Measurements from ENCODE around the gene UTP4. TPM values are rescaled to one million over a fixed set of nuclear protein-coding genes. Genes with fewer than 3 reads are reported as not detected.

Gene UTP4
- polyA plus RNA-seq, 1 experiment = 54.2 TPM

GRCh38 chr16:69209735-69210134 is 77.3 kb downstream of the UTP4 start:
- no peak for TF ChIP-seq CTCF (IDR thresholded peaks at IDR 0.05; ENCODE audit: low read depth, low read length)
- H3K4me3 ChIP-seq (ENCODE audit: low read depth, low read length) = no peak overlapping the region
- no peak overlapping the region for H3K27ac ChIP-seq (ENCODE audit: low read depth, low read length)
- H3K27me3 ChIP-seq (ENCODE audit: control insufficient read depth, insufficient read depth, low read length) = no peaks in the 10 kb centered on the region
- DNase-seq (ENCODE audit: low read depth, low spot score) = no peak
- CTCF ChIA-PET = interaction anchor here (0.5 to 0.7 kb wide), 2 partner anchors 309 to 1690 kb away, joined by 3 read pairs; no protein-coding TSS in a partner anchor
- POLR2A ChIA-PET = no interaction called here
- no peaks in the 10 kb centered on the region for H3K9me3 ChIP-seq (ENCODE audit: control insufficient read depth, insufficient read depth, low read length)

GRCh38 chr16:69217433-69217832 is 85.0 kb downstream of the UTP4 start:
- H3K9me3 ChIP-seq (ENCODE audit: control insufficient read depth, insufficient read depth, low read length) = no peaks in the 10 kb centered on the region
- peak; percentile 37 for DNase-seq (ENCODE audit: low read depth, low spot score)
- CTCF ChIA-PET = interaction anchor here (0.7 kb wide), 1 partner anchor 57 kb away, joined by 3 read pairs; no protein-coding TSS in a partner anchor
- H3K27ac ChIP-seq (ENCODE audit: low read depth, low read length) = peak overlapping the region; percentile 52
- POLR2A ChIA-PET = interaction anchor here (0.9 kb wide), 1 partner anchor 24 kb away, joined by 4 read pairs; no protein-coding TSS in a partner anchor
- H3K27me3 ChIP-seq (ENCODE audit: control insufficient read depth, insufficient read depth, low read length) = no peaks in the 10 kb centered on the region
- TF ChIP-seq CTCF (IDR thresholded peaks at IDR 0.05; ENCODE audit: low read depth, low read length) = no peak
- no peak overlapping the region for H3K4me3 ChIP-seq (ENCODE audit: low read depth, low read length)

Small RNA genes within 50 kb of the gene (small RNA-seq; reads per million reads assigned to genes)
- not detected for gene RF00019 (ENCODE audit: insufficient read length, low read depth)
- gene RNU6-22P (ENCODE audit: insufficient read length, low read depth) = not detected

Other genes starting within 250 kb of the UTP4 start
- gene HAS3, start 27.0 kb upstream of the UTP4 start, polyA plus RNA-seq (2011; rRNA removed) = 0.62 and 0.92 TPM in 2 replicates
- 84.8 and 112 TPM in 2 replicates for gene CHTF8, start 61 bp upstream of the UTP4 start, polyA plus RNA-seq (2011; rRNA removed)
- 62.6 and 72.0 TPM in 2 replicates for gene SNTB2, start 54.5 kb downstream of the UTP4 start, polyA plus RNA-seq (2011; rRNA removed)
- gene VPS4A, start 178.7 kb downstream of the UTP4 start, polyA plus RNA-seq (2011; rRNA removed) = 12.8 and 16.6 TPM in 2 replicates
- 5.4 and 6.4 TPM in 2 replicates for gene PDF, start 197.9 kb downstream of the UTP4 start, polyA plus RNA-seq (2011; rRNA removed)
- 22.6 and 27.5 TPM in 2 replicates for gene COG8, start 206.9 kb downstream of the UTP4 start, polyA plus RNA-seq (2011; rRNA removed)
- 12.1 and 13.6 TPM in 2 replicates for gene NIP7, start 207.1 kb downstream of the UTP4 start, polyA plus RNA-seq (2011; rRNA removed)
- gene TMED6, start 219.1 kb downstream of the UTP4 start, polyA plus RNA-seq (2011; rRNA removed) = not detected in 2 replicates

All from AG04450 (cell line).